Glutamatergic neuron (in vitro differentiated cells): ENCODE data around the gene PFKM. TPM values are rescaled to one million over a fixed set of nuclear protein-coding genes. Genes with fewer than 3 reads are reported as not detected.
"Not testable (repeated sequence)": the region's sequence is repeated elsewhere in the genome, so short reads cannot be mapped to it uniquely, and the experiment has no call there.

ENCODE experiments used
- DNase-seq: peaks from one replicate; pipeline ENCODE4 v3.0.0; 2022
- H3K27ac Mint-ChIP-seq: one replicate; pipeline ENCODE4 v1.8.0; 2020; ENCODE audit warnings: mild to moderate bottlenecking, mixed read lengths, inconsistent platforms; ENCODE audit not compliant: unreplicated experiment
- H3K27me3 Mint-ChIP-seq: one replicate; pipeline ENCODE4 v1.8.0; 2020; ENCODE audit warnings: mild to moderate bottlenecking, moderate library complexity, mixed read lengths, inconsistent platforms; ENCODE audit not compliant: unreplicated experiment
- H3K36me3 Mint-ChIP-seq: one replicate; pipeline ENCODE4 v1.8.0; 2020; ENCODE audit warnings: mild to moderate bottlenecking, mixed read lengths, inconsistent platforms; ENCODE audit not compliant: unreplicated experiment
- H3K4me1 Mint-ChIP-seq: one replicate; pipeline ENCODE4 v1.8.0; 2020; ENCODE audit warnings: mild to moderate bottlenecking, low read depth, mixed read lengths, inconsistent platforms; ENCODE audit not compliant: unreplicated experiment
- H3K4me3 Mint-ChIP-seq: one replicate; pipeline ENCODE4 v1.8.0; 2020; ENCODE audit warnings: mild to moderate bottlenecking, mixed read lengths, inconsistent platforms; ENCODE audit not compliant: unreplicated experiment
- H3K9me3 Mint-ChIP-seq: one replicate; pipeline ENCODE4 v1.8.0; 2020; ENCODE audit warnings: mild to moderate bottlenecking, moderate library complexity, mixed read lengths, inconsistent platforms; ENCODE audit not compliant: unreplicated experiment
- total RNA-seq: library from RNA; stranded (reverse); fragmentation: NEBNext Ultra II Directional; extraction: Animal tissue kit (Norgen Biotek cat#: 25700); gene quantifications from one replicate; pipeline ENCODE4 v1.2.1, GENCODE V29; 2021; ENCODE audit not compliant: unreplicated experiment
- TF ChIP-seq, protein P1 (sequence below): fragments of 200-600 bp; sonication (generic); IDR thresholded peaks from one replicate; pipeline ENCODE4 v1.5.0; 2021; ENCODE audit not compliant: partially characterized antibody, unreplicated experiment

The PFKM gene
- total RNA-seq, 1 donor from 2014 or later, result 169 TPM

DNA sequence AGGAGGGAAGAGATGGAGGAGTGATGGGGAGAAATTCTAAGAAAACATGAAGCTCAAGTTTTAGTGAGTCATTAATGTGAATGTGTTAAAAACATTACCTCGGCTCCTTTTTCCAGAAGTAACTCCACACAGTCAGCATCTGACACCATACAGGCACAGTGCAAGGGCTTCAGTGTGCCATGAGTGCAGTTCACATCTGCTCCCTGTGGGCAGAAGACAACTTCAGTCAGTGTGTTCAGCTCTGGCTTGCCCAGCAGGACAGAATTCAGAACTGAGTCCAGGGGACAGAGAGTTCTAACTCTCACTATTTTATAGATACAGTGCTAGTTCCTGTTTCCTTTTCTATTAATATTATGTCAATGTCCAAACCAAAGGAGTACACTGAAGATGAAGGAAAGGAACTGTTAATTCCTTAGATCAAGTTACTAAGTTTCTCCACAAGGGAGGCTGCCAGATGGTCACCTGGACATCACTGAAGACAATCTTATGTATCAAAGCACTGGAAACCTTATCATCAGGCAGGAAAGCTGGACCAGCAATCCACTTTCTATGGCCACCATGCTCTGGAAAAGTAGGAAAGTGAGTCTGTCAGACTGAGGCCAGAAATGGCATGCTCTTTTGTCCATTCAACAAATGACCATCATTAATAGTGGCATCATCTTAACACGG lies 32.1 kb downstream of the PFKM start:
- no peaks in the 10 kb centered on the region for H3K4me1 Mint-ChIP-seq

DNA sequence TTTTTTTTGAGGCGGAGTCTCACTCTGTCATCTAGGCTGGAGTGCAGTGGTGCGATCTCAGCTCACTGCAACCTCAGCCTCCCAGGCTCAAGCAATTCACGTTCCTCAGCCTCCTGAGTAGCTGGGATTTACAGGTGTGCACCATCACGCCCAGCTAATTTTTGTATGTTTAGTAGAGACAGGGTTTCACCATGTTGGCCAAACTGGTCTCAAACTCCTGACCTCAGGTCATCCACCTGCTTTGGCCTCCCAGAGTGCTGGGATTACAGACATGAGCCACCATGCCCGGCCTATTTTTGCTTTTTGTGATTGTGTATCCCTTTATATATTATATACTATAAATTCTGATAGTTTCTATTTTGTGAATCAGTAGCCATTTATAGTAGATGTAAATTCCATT lies 36.6 kb downstream of the PFKM start:
- H3K4me3 Mint-ChIP-seq, H3K36me3 Mint-ChIP-seq, H3K9me3 Mint-ChIP-seq, H3K27ac Mint-ChIP-seq, DNase-seq, H3K4me1 Mint-ChIP-seq, H3K27me3 Mint-ChIP-seq: not testable (repeated sequence)

More for the DNA sequence above, 32.1 kb downstream of the PFKM start:
- H3K27me3 Mint-ChIP-seq, result no peaks in the 10 kb centered on the region
- TF ChIP-seq, protein P1, sequence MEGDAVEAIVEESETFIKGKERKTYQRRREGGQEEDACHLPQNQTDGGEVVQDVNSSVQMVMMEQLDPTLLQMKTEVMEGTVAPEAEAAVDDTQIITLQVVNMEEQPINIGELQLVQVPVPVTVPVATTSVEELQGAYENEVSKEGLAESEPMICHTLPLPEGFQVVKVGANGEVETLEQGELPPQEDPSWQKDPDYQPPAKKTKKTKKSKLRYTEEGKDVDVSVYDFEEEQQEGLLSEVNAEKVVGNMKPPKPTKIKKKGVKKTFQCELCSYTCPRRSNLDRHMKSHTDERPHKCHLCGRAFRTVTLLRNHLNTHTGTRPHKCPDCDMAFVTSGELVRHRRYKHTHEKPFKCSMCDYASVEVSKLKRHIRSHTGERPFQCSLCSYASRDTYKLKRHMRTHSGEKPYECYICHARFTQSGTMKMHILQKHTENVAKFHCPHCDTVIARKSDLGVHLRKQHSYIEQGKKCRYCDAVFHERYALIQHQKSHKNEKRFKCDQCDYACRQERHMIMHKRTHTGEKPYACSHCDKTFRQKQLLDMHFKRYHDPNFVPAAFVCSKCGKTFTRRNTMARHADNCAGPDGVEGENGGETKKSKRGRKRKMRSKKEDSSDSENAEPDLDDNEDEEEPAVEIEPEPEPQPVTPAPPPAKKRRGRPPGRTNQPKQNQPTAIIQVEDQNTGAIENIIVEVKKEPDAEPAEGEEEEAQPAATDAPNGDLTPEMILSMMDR, result no peak
- no peak overlapping the region for H3K27ac Mint-ChIP-seq
- no peak for DNase-seq
- H3K9me3 Mint-ChIP-seq, result no peaks in the 10 kb centered on the region
- H3K4me3 Mint-ChIP-seq, result no peak overlapping the region
- H3K36me3 Mint-ChIP-seq, result no peaks in the 10 kb centered on the region

DNA sequence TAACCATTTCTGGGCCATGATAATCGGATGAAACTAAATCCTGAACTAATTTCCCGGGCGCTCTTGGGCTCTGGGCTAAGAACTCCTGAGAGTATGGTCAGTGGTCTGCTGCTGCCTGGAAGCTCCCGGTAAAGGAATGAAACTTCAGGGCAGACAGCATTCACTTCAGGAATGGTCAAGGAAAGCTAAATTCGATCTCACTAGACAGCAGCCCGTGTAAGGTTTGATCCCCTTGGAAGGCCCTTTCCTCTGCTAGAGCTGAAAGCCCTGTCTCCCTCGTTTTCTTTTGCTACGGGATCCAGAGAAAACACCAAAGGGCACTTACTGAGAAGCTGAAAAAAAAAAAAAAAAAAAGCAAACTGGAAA lies 37.5 kb downstream of the PFKM start:
- Mint-ChIP-seq H3K27me3 (peaks cover 6% of the 10 kb centered on the region), H3K4me3 (peak overlapping the region; percentile 94), H3K27ac (peak overlapping the region; percentile 90), H3K9me3 (no peaks in the 10 kb centered on the region), H3K4me1 (no peaks in the 10 kb centered on the region), H3K36me3 (no peaks in the 10 kb centered on the region)
- TF ChIP-seq, protein P1, result no peak
- DNase-seq, result no peak

DNA sequence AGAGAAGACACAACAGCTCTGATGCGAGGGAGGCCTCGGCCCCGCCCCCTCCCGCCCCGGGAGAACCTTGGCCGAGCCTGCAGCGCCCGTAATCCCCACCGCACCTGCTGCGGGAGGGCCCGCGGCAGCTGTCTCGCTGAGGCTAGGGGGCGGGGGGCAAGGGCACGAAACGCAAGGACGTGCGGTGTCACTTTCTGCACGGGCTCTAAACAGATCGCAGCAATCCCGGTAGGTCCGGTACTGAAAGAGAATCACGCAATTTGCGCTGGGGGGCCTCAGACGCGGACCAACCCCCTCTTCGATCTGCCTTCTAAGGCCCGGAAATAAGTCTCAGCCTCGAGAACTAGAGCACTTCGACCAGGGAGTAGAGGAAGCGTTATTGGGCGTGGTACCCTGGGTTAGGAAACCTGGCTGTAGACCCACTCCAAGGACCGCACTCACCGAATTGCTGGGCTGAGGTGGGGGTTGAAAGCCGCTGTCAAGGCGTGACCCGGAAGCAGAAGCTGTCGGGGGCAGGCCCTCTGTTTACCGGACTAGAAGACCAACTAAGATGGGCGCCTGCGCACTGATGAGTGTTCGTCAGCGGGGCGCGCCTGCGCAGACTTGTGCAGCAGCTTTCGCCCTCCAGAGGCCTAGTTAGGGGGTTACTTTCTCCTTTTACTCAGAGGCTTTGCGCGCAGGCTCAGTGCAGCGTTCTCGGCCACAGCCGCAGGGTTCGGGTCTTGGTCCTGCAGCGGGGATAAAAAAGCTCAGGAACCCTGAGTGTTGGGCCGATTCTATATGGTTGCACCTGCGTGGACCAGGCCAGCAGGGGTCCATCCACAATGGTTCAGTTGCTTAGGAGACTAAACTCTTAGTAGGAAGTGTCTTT lies 38.1 kb downstream of the PFKM start, which contains the start of gene ASB8:
Gene ASB8 (minus strand): TSS at position 498 of the 871 bp plus-strand sequence. CDS start 4,019 bp downstream, outside the sequence.
- DNase-seq, result peak; percentile 99
- Mint-ChIP-seq H3K27me3 (peaks cover 6% of the 10 kb centered on the region), H3K9me3 (no peaks in the 10 kb centered on the region), H3K4me1 (no peaks in the 10 kb centered on the region), H3K36me3 (no peaks in the 10 kb centered on the region), H3K27ac (peak within 1 kb of the TSS; percentile 98), H3K4me3 (peak within 1 kb of the TSS; percentile 94)
- TF ChIP-seq, protein P1, result peak; percentile 52

DNA sequence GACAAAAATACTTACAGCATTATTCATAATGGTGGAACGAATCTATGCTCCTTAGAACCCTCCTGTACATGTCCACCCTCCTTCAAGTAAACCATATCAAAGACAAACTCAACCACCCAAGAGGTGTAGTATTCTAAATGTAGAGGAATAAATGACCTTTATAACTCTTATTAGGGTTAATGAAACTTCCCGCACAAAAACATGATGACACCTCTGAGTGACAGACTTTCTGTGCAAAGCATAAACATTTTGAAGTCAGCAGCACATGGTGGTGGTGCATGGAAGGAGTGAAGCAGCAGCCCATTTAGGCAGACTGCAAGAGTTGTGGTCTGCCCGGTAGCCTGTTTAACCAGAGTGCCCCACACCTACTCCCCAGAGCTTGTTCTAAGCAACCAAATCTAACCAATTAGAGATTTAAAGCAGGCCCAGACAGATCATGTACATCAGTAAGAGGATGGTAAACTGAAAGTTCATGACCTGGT lies 38.8 kb downstream of the PFKM start:
- peak overlapping the region; percentile 98 for H3K27ac Mint-ChIP-seq
- H3K4me3 Mint-ChIP-seq, result peak overlapping the region; percentile 94
- no peaks in the 10 kb centered on the region for H3K9me3 Mint-ChIP-seq
- TF ChIP-seq, protein P1, result peak; percentile 2
- H3K27me3 Mint-ChIP-seq, result peaks cover 6% of the 10 kb centered on the region
- no peaks in the 10 kb centered on the region for H3K36me3 Mint-ChIP-seq
- no peak for DNase-seq
- no peaks in the 10 kb centered on the region for H3K4me1 Mint-ChIP-seq
